SK-N-SH treated with all-trans-retinoic acid at 6 μM for 48 hours (cell line): ENCODE measurements around the gene PCDH9.

Source experiments
- CSDC2 ChIP-seq: fragments of 250-450 bp; sonication (Bioruptor Pico); IDR thresholded peaks from 2 replicates; pipeline ENCODE4 v1.5.0; 2020; ENCODE audit warnings: mild to moderate bottlenecking, moderate library complexity
- ESRRG ChIP-seq: fragments of 250-450 bp; sonication (Bioruptor Pico); IDR thresholded peaks from 2 replicates; pipeline ENCODE4 v1.6.1; 2021; ENCODE audit warnings: mild to moderate bottlenecking
- SNAI2 ChIP-seq: fragments of 250-450 bp; sonication (Bioruptor Pico); IDR thresholded peaks from 2 replicates; pipeline ENCODE4 v1.5.0; 2020; ENCODE audit warnings: mild to moderate bottlenecking, moderate library complexity
- ZFP3 ChIP-seq: fragments of 250-450 bp; sonication (Bioruptor Pico); IDR thresholded peaks from 2 replicates; pipeline ENCODE4 v1.5.0; 2020; ENCODE audit warnings: mild to moderate bottlenecking, moderate library complexity
- TF ChIP-seq, protein P1 (sequence below): fragments of 250-450 bp; sonication (Bioruptor Pico); IDR thresholded peaks from 2 replicates; pipeline ENCODE4 v1.8.0; 2020; ENCODE audit warnings: mild to moderate bottlenecking, moderate library complexity, borderline replicate concordance
- TF ChIP-seq, protein P2 (sequence below): fragments of 250-450 bp; sonication (Bioruptor Pico); IDR thresholded peaks from 2 replicates; pipeline ENCODE4 v1.5.0; 2020; ENCODE audit warnings: mild to moderate bottlenecking, moderate library complexity
- TF ChIP-seq, protein P3 (sequence below): fragments of 250-450 bp; sonication (Bioruptor Pico); IDR thresholded peaks from 2 replicates; pipeline ENCODE4 v1.8.0; 2021; ENCODE audit warnings: low read depth, mild to moderate bottlenecking, moderate library complexity, borderline replicate concordance

DNA sequence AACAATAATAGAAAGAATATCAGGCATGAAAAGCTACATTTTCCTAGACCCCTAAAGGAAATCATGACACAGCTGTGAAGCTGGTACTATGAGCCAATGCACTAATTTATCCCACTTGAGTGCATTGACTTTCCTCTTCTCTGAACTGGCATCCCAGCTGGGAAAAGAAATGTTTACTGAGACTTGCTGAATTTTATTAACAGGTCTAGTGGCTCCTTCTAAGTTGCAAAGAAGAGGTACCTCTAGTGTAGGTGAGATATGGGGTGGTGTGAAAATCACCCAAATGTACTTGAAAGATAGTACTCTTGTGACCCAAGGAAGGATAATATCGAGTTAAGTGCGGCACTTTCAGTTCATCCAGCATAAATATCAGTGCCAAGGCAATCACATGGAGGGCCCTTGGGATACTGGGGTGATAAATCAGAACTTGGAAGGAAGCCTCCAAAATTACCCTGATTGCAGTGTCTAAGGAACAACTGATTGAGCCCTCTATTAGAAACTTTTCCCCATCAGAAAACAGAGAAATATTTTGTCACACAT is 369.2 kb downstream of the PCDH9 start:
- TF ChIP-seq, protein P1, sequence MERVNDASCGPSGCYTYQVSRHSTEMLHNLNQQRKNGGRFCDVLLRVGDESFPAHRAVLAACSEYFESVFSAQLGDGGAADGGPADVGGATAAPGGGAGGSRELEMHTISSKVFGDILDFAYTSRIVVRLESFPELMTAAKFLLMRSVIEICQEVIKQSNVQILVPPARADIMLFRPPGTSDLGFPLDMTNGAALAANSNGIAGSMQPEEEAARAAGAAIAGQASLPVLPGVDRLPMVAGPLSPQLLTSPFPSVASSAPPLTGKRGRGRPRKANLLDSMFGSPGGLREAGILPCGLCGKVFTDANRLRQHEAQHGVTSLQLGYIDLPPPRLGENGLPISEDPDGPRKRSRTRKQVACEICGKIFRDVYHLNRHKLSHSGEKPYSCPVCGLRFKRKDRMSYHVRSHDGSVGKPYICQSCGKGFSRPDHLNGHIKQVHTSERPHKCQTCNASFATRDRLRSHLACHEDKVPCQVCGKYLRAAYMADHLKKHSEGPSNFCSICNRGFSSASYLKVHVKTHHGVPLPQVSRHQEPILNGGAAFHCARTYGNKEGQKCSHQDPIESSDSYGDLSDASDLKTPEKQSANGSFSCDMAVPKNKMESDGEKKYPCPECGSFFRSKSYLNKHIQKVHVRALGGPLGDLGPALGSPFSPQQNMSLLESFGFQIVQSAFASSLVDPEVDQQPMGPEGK (CRISPR knock-in tag) = no peak
- TF ChIP-seq SNAI2 (CRISPR knock-in tag) (no peak), ZFP3 (CRISPR knock-in tag) (no peak), CSDC2 (CRISPR knock-in tag) (no peak), ESRRG (CRISPR knock-in tag) (no peak)
- TF ChIP-seq, protein P2, sequence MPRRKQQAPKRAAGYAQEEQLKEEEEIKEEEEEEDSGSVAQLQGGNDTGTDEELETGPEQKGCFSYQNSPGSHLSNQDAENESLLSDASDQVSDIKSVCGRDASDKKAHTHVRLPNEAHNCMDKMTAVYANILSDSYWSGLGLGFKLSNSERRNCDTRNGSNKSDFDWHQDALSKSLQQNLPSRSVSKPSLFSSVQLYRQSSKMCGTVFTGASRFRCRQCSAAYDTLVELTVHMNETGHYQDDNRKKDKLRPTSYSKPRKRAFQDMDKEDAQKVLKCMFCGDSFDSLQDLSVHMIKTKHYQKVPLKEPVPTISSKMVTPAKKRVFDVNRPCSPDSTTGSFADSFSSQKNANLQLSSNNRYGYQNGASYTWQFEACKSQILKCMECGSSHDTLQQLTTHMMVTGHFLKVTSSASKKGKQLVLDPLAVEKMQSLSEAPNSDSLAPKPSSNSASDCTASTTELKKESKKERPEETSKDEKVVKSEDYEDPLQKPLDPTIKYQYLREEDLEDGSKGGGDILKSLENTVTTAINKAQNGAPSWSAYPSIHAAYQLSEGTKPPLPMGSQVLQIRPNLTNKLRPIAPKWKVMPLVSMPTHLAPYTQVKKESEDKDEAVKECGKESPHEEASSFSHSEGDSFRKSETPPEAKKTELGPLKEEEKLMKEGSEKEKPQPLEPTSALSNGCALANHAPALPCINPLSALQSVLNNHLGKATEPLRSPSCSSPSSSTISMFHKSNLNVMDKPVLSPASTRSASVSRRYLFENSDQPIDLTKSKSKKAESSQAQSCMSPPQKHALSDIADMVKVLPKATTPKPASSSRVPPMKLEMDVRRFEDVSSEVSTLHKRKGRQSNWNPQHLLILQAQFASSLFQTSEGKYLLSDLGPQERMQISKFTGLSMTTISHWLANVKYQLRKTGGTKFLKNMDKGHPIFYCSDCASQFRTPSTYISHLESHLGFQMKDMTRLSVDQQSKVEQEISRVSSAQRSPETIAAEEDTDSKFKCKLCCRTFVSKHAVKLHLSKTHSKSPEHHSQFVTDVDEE = no peak
- TF ChIP-seq, protein P3, sequence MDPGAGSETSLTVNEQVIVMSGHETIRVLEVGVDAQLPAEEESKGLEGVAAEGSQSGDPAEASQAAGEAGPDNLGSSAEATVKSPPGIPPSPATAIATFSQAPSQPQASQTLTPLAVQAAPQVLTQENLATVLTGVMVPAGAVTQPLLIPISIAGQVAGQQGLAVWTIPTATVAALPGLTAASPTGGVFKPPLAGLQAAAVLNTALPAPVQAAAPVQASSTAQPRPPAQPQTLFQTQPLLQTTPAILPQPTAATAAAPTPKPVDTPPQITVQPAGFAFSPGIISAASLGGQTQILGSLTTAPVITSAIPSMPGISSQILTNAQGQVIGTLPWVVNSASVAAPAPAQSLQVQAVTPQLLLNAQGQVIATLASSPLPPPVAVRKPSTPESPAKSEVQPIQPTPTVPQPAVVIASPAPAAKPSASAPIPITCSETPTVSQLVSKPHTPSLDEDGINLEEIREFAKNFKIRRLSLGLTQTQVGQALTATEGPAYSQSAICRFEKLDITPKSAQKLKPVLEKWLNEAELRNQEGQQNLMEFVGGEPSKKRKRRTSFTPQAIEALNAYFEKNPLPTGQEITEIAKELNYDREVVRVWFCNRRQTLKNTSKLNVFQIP (CRISPR knock-in tag) = no peak
